Measurements from ENCODE around the gene PIGN.

The PIGN gene

GRCh38 chr18:62201870-62202269 is 15.0 kb upstream of the PIGN start:
- WGBS, 2 experiments (ENCODE audit: insufficient coverage in 2 of 2), result no CpG with 5 or more reads among the region's 1 CpG
- Histone ChIP-seq H3K4me3 (ENCODE audit: extremely low read depth, insufficient read depth, low read length, poor library complexity, severe bottlenecking) (no peak overlapping the region), H3K4me1 (ENCODE audit: control insufficient read depth, insufficient read depth, low read length, poor library complexity, severe bottlenecking) (no peaks in the 10 kb centered on the region), H3K36me3 (ENCODE audit: control insufficient read depth, insufficient read depth, low read length) (no peaks in the 10 kb centered on the region), H3K9me3 (ENCODE audit: control insufficient read depth, low read length) (no peaks in the 10 kb centered on the region), H3K27ac (ENCODE audit: low read depth, low read length, severe bottlenecking) (no peak overlapping the region)

DNA sequence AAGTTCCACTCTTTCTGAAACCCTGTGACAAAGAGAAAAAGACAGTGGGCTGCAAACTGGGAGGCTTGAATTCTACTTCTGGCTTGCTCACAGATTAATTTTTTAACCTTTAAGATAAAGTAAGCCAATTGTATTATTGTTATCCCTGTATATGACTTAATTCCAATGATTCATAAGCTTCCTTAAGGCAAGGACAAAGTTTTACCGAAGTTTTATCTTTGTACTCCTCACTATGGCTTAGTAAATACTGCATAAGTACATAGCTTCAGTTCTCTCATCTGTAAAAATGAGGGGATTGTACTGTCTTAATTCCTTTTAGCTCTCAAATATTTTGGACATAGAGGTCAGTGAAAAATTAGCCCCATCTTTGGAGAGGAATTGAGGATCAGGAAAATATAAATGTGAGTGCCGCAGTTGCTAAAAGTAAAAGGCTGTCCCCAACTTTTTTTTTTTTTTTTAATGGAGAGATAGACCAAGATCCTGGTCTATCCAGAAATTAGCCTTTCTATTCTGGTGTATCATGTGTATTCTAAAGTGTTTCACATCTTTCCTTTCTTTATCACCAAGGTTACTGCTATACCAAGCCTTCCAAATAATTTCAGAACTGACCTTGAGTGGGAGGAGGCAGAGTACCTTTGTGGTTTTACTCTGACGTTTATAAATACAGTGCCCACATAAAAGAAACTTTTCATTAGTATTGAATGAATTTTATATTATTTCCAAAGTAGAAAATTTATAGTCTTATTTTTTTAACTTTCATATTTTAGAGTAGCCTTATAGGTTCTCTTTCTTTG is 13.5 kb upstream of the PIGN start:
- 100% methylated on average over 1 of the region's 3 CpGs; no CpG with 5 or more reads in 1 of the 2 experiments for WGBS, 2 experiments (ENCODE audit: insufficient coverage in 2 of 2)
- H3K9me3 ChIP-seq (ENCODE audit: control insufficient read depth, low read length), result no peaks in the 10 kb centered on the region
- no peak overlapping the region for H3K4me3 ChIP-seq (ENCODE audit: extremely low read depth, insufficient read depth, low read length, poor library complexity, severe bottlenecking)
- no peaks in the 10 kb centered on the region for H3K4me1 ChIP-seq (ENCODE audit: control insufficient read depth, insufficient read depth, low read length, poor library complexity, severe bottlenecking)
- no peak overlapping the region for H3K27ac ChIP-seq (ENCODE audit: low read depth, low read length, severe bottlenecking)
- H3K36me3 ChIP-seq (ENCODE audit: control insufficient read depth, insufficient read depth, low read length), result no peaks in the 10 kb centered on the region

GRCh38 chr18:62199629-62200028 is 12.8 kb upstream of the PIGN start:
- H3K36me3 ChIP-seq (ENCODE audit: control insufficient read depth, insufficient read depth, low read length), result no peaks in the 10 kb centered on the region
- H3K4me3 ChIP-seq (ENCODE audit: extremely low read depth, insufficient read depth, low read length, poor library complexity, severe bottlenecking), result no peak overlapping the region
- no peaks in the 10 kb centered on the region for H3K4me1 ChIP-seq (ENCODE audit: control insufficient read depth, insufficient read depth, low read length, poor library complexity, severe bottlenecking)
- H3K27ac ChIP-seq (ENCODE audit: low read depth, low read length, severe bottlenecking), result no peak overlapping the region
- no peaks in the 10 kb centered on the region for H3K9me3 ChIP-seq (ENCODE audit: control insufficient read depth, low read length)
- 88% methylated on average over 1 of the region's 2 CpGs; no CpG with 5 or more reads in 1 of the 2 experiments for WGBS, 2 experiments (ENCODE audit: insufficient coverage in 2 of 2)

DNA sequence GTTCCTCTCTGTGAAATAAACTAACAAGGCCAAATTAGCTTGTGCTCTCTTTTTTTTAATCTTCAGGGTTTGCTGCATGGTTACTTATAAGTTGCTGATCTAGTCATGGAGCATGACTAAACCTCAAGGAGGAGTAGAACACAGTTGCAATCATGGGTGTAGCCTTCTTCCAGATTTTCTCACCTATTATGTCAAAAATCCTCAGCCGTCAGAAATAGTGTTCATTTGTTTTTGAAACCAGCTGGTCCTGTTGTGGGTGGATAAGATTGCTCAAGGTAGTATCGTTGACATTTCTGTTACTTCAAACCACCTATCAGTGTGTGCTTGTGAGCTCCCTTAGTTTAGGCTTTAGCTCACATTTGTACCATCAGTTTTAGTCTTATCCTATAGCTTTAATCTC is 11.4 kb upstream of the PIGN start:
- no peak overlapping the region for H3K4me3 ChIP-seq (ENCODE audit: extremely low read depth, insufficient read depth, low read length, poor library complexity, severe bottlenecking)
- WGBS, 2 experiments (ENCODE audit: insufficient coverage in 2 of 2), result 67 to 100% methylated on average over 1 of the region's 2 CpGs

DNA sequence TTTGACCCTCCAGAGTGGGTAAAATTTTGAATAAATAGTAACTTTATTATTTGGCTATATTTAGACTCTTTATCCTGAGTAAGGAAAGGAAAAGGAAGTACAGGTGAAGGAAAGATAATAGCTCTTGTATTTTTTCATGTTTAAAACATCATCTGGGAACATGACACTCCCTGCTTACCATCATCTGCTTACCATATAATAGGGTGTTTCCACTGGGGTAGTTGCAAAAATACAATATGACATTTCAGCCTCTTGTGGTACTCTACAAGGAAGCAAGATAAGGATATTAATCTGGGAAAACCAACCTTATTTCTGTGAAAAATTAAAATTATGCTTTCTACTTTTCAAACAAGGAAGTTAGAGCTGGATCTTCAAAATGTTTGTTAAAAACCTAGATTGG is 10.1 kb upstream of the PIGN start:
- no peak overlapping the region for H3K4me3 ChIP-seq (ENCODE audit: extremely low read depth, insufficient read depth, low read length, poor library complexity, severe bottlenecking)
- H3K9me3 ChIP-seq (ENCODE audit: control insufficient read depth, low read length), result no peaks in the 10 kb centered on the region
- no peak overlapping the region for H3K27ac ChIP-seq (ENCODE audit: low read depth, low read length, severe bottlenecking)
- no peaks in the 10 kb centered on the region for H3K36me3 ChIP-seq (ENCODE audit: control insufficient read depth, insufficient read depth, low read length)
- H3K4me1 ChIP-seq (ENCODE audit: control insufficient read depth, insufficient read depth, low read length, poor library complexity, severe bottlenecking), result no peaks in the 10 kb centered on the region

More for the DNA sequence above, 11.4 kb upstream of the PIGN start:
- H3K9me3 ChIP-seq (ENCODE audit: control insufficient read depth, low read length), result no peaks in the 10 kb centered on the region
- H3K4me1 ChIP-seq (ENCODE audit: control insufficient read depth, insufficient read depth, low read length, poor library complexity, severe bottlenecking), result no peaks in the 10 kb centered on the region
- no peaks in the 10 kb centered on the region for H3K36me3 ChIP-seq (ENCODE audit: control insufficient read depth, insufficient read depth, low read length)
- no peak overlapping the region for H3K27ac ChIP-seq (ENCODE audit: low read depth, low read length, severe bottlenecking)

- Histone ChIP-seq H3K27ac (ENCODE audit: low read depth, low read length, severe bottlenecking) (no peak overlapping the region), H3K4me1 (ENCODE audit: control insufficient read depth, insufficient read depth, low read length, poor library complexity, severe bottlenecking) (no peaks in the 10 kb centered on the region), H3K4me3 (ENCODE audit: extremely low read depth, insufficient read depth, low read length, poor library complexity, severe bottlenecking) (no peak overlapping the region), H3K36me3 (ENCODE audit: control insufficient read depth, insufficient read depth, low read length) (no peaks in the 10 kb centered on the region), H3K9me3 (ENCODE audit: control insufficient read depth, low read length) (no peaks in the 10 kb centered on the region)
- 54 to 86% methylated on average over 3 to 5 of the region's 7 CpGs for WGBS, 2 experiments (ENCODE audit: insufficient coverage in 2 of 2)
Measured at GRCh38 chr18:62196079-62196478, 9.2 kb upstream of the PIGN start.

- H3K36me3 ChIP-seq (ENCODE audit: control insufficient read depth, insufficient read depth, low read length), result no peaks in the 10 kb centered on the region
- H3K4me1 ChIP-seq (ENCODE audit: control insufficient read depth, insufficient read depth, low read length, poor library complexity, severe bottlenecking), result no peaks in the 10 kb centered on the region
- H3K9me3 ChIP-seq (ENCODE audit: control insufficient read depth, low read length), result no peaks in the 10 kb centered on the region
- no peak overlapping the region for H3K27ac ChIP-seq (ENCODE audit: low read depth, low read length, severe bottlenecking)
- peak overlapping the region; percentile 94 for H3K4me3 ChIP-seq (ENCODE audit: extremely low read depth, insufficient read depth, low read length, poor library complexity, severe bottlenecking)
- WGBS, 2 experiments (ENCODE audit: insufficient coverage in 2 of 2), result 40% methylated on average over 1 of the region's 2 CpGs; no CpG with 5 or more reads in 1 of the 2 experiments
Measured at GRCh38 chr18:62189208-62189607, 2.4 kb upstream of the PIGN start.

- H3K4me1 ChIP-seq (ENCODE audit: control insufficient read depth, insufficient read depth, low read length, poor library complexity, severe bottlenecking), result no peaks in the 10 kb centered on the region
- no peaks in the 10 kb centered on the region for H3K9me3 ChIP-seq (ENCODE audit: control insufficient read depth, low read length)
- 0 to 1% methylated on average over 47 to 51 of the region's 54 CpGs for WGBS, 2 experiments (ENCODE audit: insufficient coverage in 2 of 2)
- H3K36me3 ChIP-seq (ENCODE audit: control insufficient read depth, insufficient read depth, low read length), result no peaks in the 10 kb centered on the region
- H3K4me3 ChIP-seq (ENCODE audit: extremely low read depth, insufficient read depth, low read length, poor library complexity, severe bottlenecking), result peak overlapping the region; percentile 94
- H3K27ac ChIP-seq (ENCODE audit: low read depth, low read length, severe bottlenecking), result peak overlapping the region; percentile 92
Measured at GRCh38 chr18:62187543-62188510, 971 bp upstream of the PIGN start.

- peak overlapping the region; percentile 93 for H3K27ac ChIP-seq (ENCODE audit: low read depth, low read length, severe bottlenecking)
- peak overlapping the region; percentile 94 for H3K4me3 ChIP-seq (ENCODE audit: extremely low read depth, insufficient read depth, low read length, poor library complexity, severe bottlenecking)
- H3K36me3 ChIP-seq (ENCODE audit: control insufficient read depth, insufficient read depth, low read length), result no peaks in the 10 kb centered on the region
- no peaks in the 10 kb centered on the region for H3K4me1 ChIP-seq (ENCODE audit: control insufficient read depth, insufficient read depth, low read length, poor library complexity, severe bottlenecking)
- H3K9me3 ChIP-seq (ENCODE audit: control insufficient read depth, low read length), result no peaks in the 10 kb centered on the region
- 0% methylated on average over 8 to 12 of the region's 12 CpGs for WGBS, 2 experiments (ENCODE audit: insufficient coverage in 2 of 2)
Measured at GRCh38 chr18:62186499-62186773, 420 bp downstream of the PIGN start.

DNA sequence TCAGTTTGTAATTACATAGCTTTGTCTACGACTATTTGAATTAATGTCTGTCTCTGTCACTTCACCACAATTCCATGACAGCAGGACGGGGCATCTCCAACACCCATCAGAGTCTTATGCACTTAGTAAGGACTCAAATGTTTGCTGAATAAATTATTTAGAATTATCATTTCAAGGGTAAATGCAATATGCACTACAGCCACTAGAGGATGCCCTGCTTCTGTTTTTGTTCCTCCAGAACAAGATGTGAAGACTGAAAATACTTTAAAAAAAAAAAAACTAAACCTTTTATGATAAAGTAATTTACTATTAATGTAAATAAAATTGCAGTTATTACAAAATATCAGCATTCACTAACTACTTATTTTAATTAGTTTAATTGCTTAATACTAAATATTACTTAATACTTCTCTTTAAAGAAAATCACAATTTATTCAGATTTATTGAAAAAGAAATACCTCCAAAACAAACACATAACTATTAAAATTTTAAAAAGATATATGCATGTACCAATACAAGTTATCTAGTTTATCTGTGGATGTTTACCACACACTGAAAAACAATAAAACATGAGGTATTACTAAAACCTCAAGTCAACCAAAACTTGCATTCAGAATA is 3.2 kb downstream of the PIGN start:
- WGBS, 2 experiments (ENCODE audit: insufficient coverage in 2 of 2), result 0 to 17% methylated on average over 1 of the region's 2 CpGs

More for the DNA sequence above, 3.2 kb downstream of the PIGN start:
- H3K9me3 ChIP-seq (ENCODE audit: control insufficient read depth, low read length), result no peaks in the 10 kb centered on the region
- no peaks in the 10 kb centered on the region for H3K36me3 ChIP-seq (ENCODE audit: control insufficient read depth, insufficient read depth, low read length)
- no peak overlapping the region for H3K4me3 ChIP-seq (ENCODE audit: extremely low read depth, insufficient read depth, low read length, poor library complexity, severe bottlenecking)
- H3K4me1 ChIP-seq (ENCODE audit: control insufficient read depth, insufficient read depth, low read length, poor library complexity, severe bottlenecking), result no peaks in the 10 kb centered on the region
- no peak overlapping the region for H3K27ac ChIP-seq (ENCODE audit: low read depth, low read length, severe bottlenecking)
